HG03103 (cell line): ENCODE results near the gene ELMO1.

ENCODE experiments used
- ATAC-seq: cut with Tn5 transposase; IDR thresholded peaks from one replicate; pipeline ENCODE4 v1.9.1; 2021; ENCODE audit warnings: low read depth; ENCODE audit not compliant: unreplicated experiment

ELMO1 gene

GRCh38 chr7:37282093-37282444 is 166.6 kb downstream of the ELMO1 start:
- no peak for ATAC-seq

- no peak for ATAC-seq
These were observed 167.1 kb downstream of the ELMO1 start for GRCh38 chr7:37281368-37282092.

GRCh38 chr7:37277513-37277912 is 171.2 kb downstream of the ELMO1 start:
- ATAC-seq = no peak

- no peak for ATAC-seq
These were observed 173.5 kb downstream of the ELMO1 start for GRCh38 chr7:37275078-37275710.

GRCh38 chr7:37273891-37274290 is 174.8 kb downstream of the ELMO1 start:
- ATAC-seq = no peak

GRCh38 chr7:37269711-37270508 is 178.8 kb downstream of the ELMO1 start:
- no peak for ATAC-seq

GRCh38 chr7:37267251-37267650 is 181.4 kb downstream of the ELMO1 start:
- ATAC-seq = no peak

- ATAC-seq = no peak
These were observed 182.8 kb downstream of the ELMO1 start for GRCh38 chr7:37265876-37266275.

- ATAC-seq = no peak
These were observed 183.7 kb downstream of the ELMO1 start for GRCh38 chr7:37265006-37265405.

- ATAC-seq = no peak
These were observed 186.5 kb downstream of the ELMO1 start for GRCh38 chr7:37262181-37262580.

- ATAC-seq = no peak
These were observed 189.3 kb downstream of the ELMO1 start for GRCh38 chr7:37259319-37259821.

GRCh38 chr7:37256631-37257030 is 192.0 kb downstream of the ELMO1 start:
- ATAC-seq = no peak

GRCh38 chr7:37255327-37255944 is 193.2 kb downstream of the ELMO1 start:
- ATAC-seq = no peak

- ATAC-seq = no peak
These were observed 197.4 kb downstream of the ELMO1 start for GRCh38 chr7:37251222-37251621.

- ATAC-seq = no peak
These were observed 199.4 kb downstream of the ELMO1 start for GRCh38 chr7:37249240-37249639.

- no peak for ATAC-seq
These were observed 200.2 kb downstream of the ELMO1 start for GRCh38 chr7:37248396-37248861.

- ATAC-seq = no peak
These were observed 200.8 kb downstream of the ELMO1 start for GRCh38 chr7:37247861-37248260.

- no peak for ATAC-seq
These were observed 203.1 kb downstream of the ELMO1 start for GRCh38 chr7:37245590-37245989.

- no peak for ATAC-seq
These were observed 211.8 kb downstream of the ELMO1 start for GRCh38 chr7:37236906-37237305.

- no peak for ATAC-seq
These were observed 212.9 kb downstream of the ELMO1 start for GRCh38 chr7:37235813-37236212.

GRCh38 chr7:37234928-37235327 is 213.7 kb downstream of the ELMO1 start:
- no peak for ATAC-seq
